ENCODE data around the gene ADARB1.

Gene ADARB1

DNA sequence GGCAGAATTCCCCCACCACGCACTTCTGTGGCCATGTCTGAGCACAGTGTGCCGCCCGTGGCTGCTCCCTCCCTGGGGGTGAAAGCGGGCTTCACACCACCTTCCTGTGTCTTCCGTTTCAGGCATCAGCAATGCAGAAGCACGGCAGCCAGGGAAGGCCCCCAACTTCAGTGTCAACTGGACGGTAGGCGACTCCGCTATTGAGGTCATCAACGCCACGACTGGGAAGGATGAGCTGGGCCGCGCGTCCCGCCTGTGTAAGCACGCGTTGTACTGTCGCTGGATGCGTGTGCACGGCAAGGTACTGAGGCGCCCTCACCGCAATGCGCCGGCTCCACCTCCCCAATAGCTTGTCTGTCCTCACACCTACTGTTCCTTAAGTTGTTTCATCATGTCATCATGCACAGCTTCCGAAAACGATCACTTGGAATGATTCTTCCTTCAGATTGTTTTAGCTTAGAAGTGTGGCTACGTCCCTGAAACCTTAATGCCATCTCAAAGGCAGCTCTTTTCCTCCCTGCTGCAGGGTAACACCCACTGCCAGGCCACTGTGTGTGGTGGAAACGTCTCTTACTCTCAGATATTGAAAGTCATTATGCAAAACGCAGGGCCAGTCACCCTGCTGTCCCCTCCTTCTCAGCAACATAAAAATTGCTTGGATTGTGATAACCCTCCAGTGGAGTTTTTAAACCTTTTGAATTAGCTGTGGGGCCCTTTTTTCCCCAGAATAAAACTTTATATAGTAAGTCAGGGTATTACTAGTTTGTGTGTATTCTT, 146.5 kb downstream of the ADARB1 start:
- no peak for DNase-seq (ENCODE audit: low read depth in 2 of 2, low spot score in 1 of 2)

DNA sequence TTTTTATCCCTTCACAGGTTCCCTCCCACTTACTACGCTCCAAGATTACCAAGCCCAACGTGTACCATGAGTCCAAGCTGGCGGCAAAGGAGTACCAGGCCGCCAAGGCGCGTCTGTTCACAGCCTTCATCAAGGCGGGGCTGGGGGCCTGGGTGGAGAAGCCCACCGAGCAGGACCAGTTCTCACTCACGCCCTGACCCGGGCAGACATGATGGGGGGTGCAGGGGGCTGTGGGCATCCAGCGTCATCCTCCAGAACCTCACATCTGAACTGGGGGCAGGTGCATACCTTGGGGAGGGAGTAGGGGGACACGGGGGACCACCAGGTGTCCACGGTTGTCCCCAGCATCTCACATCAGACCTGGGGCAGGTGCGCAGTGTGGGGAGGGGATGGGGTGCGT, 147.6 kb downstream of the ADARB1 start:
- DNase-seq (ENCODE audit: low read depth in 2 of 2, low spot score in 1 of 2): no peak

DNA sequence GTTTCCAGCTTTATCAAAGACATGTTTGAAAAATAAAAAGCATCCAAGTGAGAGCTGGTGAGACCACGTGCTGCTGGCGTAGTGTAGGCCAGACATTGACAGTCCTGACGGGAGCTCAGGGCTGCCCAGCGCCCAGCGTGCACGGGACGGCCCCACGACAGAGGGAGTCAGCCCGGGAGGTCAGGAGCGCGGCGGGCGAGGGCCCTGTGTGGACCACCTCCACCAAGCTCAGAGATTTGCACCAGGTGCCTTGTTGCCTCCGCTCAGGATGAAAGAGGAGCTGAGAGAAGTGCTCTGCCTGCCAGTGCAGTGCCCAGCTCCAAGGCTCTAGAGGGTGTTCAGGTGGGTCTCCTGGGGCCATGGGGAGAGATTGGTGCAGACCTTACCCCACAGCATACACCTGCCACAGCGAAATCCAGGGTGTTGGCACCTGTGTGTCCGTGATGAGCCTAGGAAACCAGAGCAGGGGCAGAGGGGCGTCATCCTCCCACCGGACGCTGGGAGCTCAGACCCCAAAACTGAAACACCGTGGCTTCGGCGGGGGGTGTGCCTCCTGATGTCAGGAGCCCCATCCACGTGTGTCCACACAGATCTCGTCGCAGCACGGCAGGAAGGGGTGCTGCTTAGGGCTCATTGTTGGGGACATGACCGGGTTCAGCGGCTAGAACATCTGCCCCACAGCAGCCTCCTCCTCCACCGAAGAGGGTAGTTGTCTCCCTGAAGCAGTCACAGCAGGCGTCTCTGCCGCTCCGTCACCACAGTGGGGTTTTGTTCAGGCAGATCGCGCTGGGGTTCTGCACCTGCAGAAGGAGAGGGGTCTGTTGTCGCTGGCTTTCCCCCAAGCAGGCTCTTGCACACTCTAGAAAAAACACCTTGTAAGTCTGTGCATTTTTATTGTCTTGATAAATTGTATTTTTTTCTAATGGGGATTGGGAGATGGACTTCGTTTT, 149.1 kb downstream of the ADARB1 start:
- no peak for DNase-seq (ENCODE audit: low read depth in 2 of 2, low spot score in 1 of 2)

DNA sequence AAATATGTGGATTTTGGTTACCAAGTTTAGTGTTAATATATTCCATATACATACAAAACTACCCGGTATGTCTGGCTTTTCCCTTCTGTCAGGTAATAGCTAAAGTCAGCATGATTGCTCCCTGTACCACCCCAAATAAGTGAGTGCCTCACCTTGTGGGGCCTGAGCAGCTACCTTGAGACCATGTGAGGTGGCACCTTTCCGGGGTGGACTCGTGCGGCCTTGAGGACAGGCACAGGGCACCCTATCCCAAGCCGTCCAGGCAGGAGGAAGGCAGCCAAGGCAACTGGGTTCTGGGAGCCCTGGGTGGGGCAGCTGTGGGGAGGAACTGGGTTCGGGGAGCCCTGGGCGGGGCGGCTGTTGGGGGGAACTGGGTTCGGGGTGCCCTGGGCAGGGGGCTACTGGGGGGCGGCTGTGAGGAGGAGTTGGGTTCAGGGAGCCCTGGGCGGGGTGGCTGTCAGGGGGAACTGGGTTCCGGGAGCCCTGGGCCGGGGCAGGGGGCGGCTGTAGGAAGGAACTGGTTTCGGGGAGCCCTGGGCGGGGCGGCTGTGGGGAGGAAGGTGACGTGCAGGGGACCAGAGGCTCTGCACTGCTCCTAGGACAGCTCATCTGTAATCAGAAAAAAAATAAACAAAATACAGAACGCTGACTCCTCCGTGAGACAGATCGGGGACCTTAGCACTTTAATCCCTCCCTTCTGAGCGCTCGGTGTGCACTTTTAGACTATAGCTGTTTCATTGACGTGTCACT, 150.0 kb downstream of the ADARB1 start:
- peak in 1 of 2 donors; percentile 28 for DNase-seq (ENCODE audit: low read depth in 2 of 2, low spot score in 1 of 2)

GRCh38 chr21:45225041-45225740, 150.8 kb downstream of the ADARB1 start:
- no peak for DNase-seq (ENCODE audit: low read depth in 2 of 2, low spot score in 1 of 2)

DNA sequence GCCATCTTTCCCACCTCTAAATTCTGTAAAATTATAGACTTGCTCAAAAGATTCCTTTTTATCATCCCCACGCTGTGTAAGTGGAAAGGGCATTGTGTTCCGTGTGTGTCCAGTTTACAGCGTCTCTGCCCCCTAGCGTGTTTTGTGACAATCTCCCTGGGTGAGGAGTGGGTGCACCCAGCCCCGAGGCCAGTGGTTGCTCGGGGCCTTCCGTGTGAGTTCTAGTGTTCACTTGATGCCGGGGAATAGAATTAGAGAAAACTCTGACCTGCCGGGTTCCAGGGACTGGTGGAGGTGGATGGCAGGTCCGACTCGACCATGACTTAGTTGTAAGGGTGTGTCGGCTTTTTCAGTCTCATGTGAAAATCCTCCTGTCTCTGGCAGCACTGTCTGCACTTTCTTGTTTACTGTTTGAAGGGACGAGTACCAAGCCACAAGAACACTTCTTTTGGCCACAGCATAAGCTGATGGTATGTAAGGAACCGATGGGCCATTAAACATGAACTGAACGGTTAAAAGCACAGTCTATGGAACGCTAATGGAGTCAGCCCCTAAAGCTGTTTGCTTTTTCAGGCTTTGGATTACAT, 151.5 kb downstream of the ADARB1 start:
- no peak for DNase-seq (ENCODE audit: low read depth in 2 of 2, low spot score in 1 of 2)

GRCh38 chr21:45226540-45227326, 152.4 kb downstream of the ADARB1 start:
- DNase-seq (ENCODE audit: low read depth in 2 of 2, low spot score in 1 of 2): peak in 1 of 2 donors; percentile 19

GRCh38 chr21:45227735-45228134, 153.4 kb downstream of the ADARB1 start:
- DNase-seq (ENCODE audit: low read depth in 2 of 2, low spot score in 1 of 2): no peak

DNA sequence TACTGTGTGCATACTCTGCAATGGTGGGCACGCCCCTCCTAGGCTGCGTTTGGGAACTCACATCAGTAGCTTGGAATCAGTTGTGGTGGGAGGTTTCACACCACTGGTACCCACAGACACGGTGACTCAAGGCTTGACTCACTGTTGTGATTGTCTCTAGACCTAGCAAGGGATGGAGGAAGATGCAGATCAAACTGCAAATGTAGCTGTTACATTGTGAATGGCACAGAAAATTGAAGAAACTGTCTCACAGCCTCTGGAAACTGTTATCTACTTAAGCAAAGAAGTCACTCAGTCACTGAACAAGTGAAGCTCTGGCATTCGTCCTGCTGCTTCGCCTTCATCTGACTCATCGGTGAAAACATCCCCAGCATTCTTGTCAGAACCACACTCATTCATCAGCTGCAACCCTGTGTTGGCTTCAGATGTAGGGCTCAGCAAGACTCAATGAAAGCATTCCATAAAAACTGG, 153.8 kb downstream of the ADARB1 start:
- peak; percentile 50 to 71 for DNase-seq (ENCODE audit: low read depth in 2 of 2, low spot score in 1 of 2)

- DNase-seq (ENCODE audit: low read depth in 2 of 2, low spot score in 1 of 2): no peak
These were observed 154.4 kb downstream of the ADARB1 start for GRCh38 chr21:45228656-45229240.

DNA sequence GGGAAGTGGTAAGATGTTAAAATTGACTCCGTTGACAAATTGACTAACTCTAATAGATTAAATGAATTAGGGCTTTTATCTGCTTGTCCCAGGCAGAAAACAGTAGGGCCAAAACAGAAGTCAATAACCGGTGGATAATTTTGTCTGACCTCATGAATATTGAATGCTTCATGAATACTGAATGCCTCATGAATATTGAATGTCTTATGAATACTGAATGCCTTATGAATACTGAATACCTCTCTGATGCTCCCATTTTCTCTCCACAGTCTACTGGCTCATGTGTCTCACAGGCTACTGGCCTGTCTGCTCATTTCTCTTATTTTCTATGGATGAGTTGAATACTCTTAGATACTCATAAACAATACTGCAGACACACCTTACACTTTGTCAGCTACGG, 157.3 kb downstream of the ADARB1 start:
- DNase-seq (ENCODE audit: low read depth in 2 of 2, low spot score in 1 of 2): no peak

- no peak for DNase-seq (ENCODE audit: low read depth in 2 of 2, low spot score in 1 of 2)
These were observed 159.7 kb downstream of the ADARB1 start for GRCh38 chr21:45234127-45234526.

DNA sequence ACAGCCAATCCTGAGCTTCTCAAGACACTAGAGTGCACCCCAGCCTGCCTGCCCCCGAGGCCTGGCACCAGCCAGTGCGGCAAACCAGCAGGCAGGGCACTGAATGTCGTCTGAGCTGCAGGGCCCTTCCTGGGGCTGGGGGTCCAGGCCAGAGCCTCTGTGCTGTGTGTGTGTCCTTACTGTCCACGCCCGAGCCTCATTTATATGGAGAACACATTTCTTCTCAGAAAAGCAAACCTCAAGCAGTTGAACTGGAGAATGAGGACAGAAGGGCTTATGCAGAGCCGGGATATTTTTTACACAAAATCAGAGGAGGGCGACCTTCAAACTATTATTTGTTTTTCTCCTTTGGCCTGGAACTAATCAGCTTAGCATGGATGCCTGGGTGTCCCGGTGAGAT, 160.6 kb downstream of the ADARB1 start:
- DNase-seq (ENCODE audit: low read depth in 2 of 2, low spot score in 1 of 2): no peak

DNA sequence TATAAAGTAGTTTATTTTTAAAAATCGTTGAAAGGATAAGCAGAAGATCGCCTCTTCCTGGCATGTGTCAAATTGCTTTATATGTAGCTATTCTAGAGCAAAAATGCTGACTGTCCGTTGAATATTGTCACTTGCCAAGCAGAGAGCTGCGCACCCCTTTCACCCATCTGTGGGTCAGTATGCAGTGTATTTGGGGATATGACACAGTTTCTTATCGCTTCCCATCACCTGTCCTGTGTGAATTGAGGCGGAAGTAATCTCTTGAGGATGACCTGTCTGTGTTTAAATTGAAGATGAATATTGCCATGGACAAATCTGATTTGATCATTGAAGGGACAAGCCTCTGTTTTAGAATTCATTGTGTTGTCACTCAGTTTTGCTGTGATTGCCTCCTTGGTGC, 161.1 kb downstream of the ADARB1 start:
- no peak for DNase-seq (ENCODE audit: low read depth in 2 of 2, low spot score in 1 of 2)

DNA sequence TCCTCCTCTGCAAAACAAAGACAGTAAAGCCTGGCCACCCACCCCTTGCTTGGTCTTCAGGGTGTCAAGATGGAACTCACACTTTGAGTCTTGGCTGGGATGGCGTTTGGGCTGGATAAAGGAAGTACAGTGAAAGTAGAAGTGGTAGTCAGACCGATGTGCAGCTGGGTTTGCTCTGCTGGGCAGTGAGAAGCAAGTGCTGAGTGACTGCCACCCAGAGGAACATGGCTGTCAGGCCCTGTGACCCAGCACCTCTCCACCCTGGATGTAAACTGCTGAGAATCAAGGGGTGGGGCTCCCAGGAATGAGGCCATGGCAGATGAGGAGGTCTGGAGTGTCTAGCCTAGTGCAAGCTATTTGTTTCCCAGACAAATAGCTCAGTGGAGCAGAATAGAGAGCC, 162.1 kb downstream of the ADARB1 start:
- DNase-seq (ENCODE audit: low read depth in 2 of 2, low spot score in 1 of 2): no peak

- no peak for DNase-seq (ENCODE audit: low read depth in 2 of 2, low spot score in 1 of 2)
These were observed 163.0 kb downstream of the ADARB1 start for GRCh38 chr21:45237401-45237800.

- no peak for DNase-seq (ENCODE audit: low read depth in 2 of 2, low spot score in 1 of 2)
These were observed 167.0 kb downstream of the ADARB1 start for GRCh38 chr21:45241357-45241756.

GRCh38 chr21:45243603-45244002, 169.2 kb downstream of the ADARB1 start:
- DNase-seq (ENCODE audit: low read depth in 2 of 2, low spot score in 1 of 2): no peak

GRCh38 chr21:45244799-45245340, 170.5 kb downstream of the ADARB1 start:
- no peak for DNase-seq (ENCODE audit: low read depth in 2 of 2, low spot score in 1 of 2)

All from stimulated activated CD8-positive, alpha-beta memory T cell treated with anti-CD3 and anti-CD28 coated beads, Interleukin-4, amount 100 ng/mL, for 4 hours (primary cell).